ENCODE results near the gene PROZ. TPM values are rescaled to one million over a fixed set of nuclear protein-coding genes. Genes with fewer than 3 reads are reported as not detected.
A peak's percentile ranks its signal among the peaks of the same experiment; 100 is the strongest.

The PROZ gene
- total RNA-seq, 1 donor from 2014 or later = not detected

DNA sequence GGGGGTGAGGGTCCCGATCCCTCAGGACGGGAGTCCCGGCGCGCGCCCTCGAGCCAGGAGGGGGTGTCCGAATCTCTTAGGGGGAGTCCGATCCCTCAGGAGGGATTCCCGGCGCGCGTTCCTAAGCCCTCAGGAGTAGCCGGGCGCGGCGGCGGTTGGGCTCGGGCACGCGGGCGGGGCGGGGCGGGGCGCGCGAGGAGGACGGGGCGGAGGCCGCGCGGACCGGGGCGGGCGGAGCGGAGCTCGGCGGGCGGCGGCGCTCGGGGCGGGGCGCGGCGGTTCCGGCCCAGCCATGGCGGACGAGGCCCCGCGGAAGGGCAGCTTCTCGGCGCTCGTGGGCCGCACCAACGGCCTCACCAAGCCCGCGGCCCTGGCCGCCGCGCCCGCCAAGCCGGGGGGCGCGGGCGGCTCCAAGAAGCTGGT lies 50.9 kb downstream of the PROZ start, which contains the start of gene CUL4A:
TSS of gene CUL4A (plus strand) at position 278 of the 423 bp plus-strand sequence. CDS start at position 293, 15 bp downstream.
- Mint-ChIP-seq H3K27ac (ENCODE audit: unreplicated experiment) (peak within 1 kb of the TSS; percentile 70), H3K4me3 (ENCODE audit: unreplicated experiment) (peak within 1 kb of the TSS; percentile 90), H3K4me1 (ENCODE audit: low read depth, unreplicated experiment) (peaks cover 17% of the 10 kb centered on the region), H3K9me3 (ENCODE audit: unreplicated experiment) (no peaks in the 10 kb centered on the region), H3K36me3 (ENCODE audit: low read depth, unreplicated experiment) (peaks cover 3% of the 10 kb centered on the region), H3K27me3 (ENCODE audit: low read depth, unreplicated experiment) (no peaks in the 10 kb centered on the region)
- H3K9ac ChIP-seq (ENCODE audit: low read length) = peak within 1 kb of the TSS; percentile 97
- H3K79me2 ChIP-seq (ENCODE audit: insufficient read depth, low read length) = peaks cover 89% of the 10 kb centered on the region
- peaks cover 8% of the 10 kb centered on the region for H3K36me3 ChIP-seq (ENCODE audit: insufficient read depth, low read length)
- peaks cover 57% of the 10 kb centered on the region for H4K20me1 ChIP-seq (ENCODE audit: insufficient read depth, low read length)
- no peaks in the 10 kb centered on the region for H3K9me3 ChIP-seq (ENCODE audit: insufficient read depth, low read depth, low read length)
- H3K4me3 ChIP-seq (ENCODE audit: insufficient read depth, low read depth, low read length) = peak within 1 kb of the TSS; percentile 84
- FAIRE-seq (no peak), DNase-seq (ENCODE audit: low read depth) (peak; percentile 49)
- H3K27ac ChIP-seq (ENCODE audit: low read depth, low read length) = peak within 1 kb of the TSS; percentile 95
- H3K27me3 ChIP-seq (ENCODE audit: insufficient read depth, low read length) = no peaks in the 10 kb centered on the region
- H2AFZ ChIP-seq (ENCODE audit: low read depth, low read length) = peak within 1 kb of the TSS; percentile 89
- TF ChIP-seq, protein P1, sequence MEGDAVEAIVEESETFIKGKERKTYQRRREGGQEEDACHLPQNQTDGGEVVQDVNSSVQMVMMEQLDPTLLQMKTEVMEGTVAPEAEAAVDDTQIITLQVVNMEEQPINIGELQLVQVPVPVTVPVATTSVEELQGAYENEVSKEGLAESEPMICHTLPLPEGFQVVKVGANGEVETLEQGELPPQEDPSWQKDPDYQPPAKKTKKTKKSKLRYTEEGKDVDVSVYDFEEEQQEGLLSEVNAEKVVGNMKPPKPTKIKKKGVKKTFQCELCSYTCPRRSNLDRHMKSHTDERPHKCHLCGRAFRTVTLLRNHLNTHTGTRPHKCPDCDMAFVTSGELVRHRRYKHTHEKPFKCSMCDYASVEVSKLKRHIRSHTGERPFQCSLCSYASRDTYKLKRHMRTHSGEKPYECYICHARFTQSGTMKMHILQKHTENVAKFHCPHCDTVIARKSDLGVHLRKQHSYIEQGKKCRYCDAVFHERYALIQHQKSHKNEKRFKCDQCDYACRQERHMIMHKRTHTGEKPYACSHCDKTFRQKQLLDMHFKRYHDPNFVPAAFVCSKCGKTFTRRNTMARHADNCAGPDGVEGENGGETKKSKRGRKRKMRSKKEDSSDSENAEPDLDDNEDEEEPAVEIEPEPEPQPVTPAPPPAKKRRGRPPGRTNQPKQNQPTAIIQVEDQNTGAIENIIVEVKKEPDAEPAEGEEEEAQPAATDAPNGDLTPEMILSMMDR (IDR thresholded peaks at IDR 0.05; ENCODE audit: insufficient read depth, low read depth, low read length) = no peak
- TF ChIP-seq EZH2 (IDR thresholded peaks at IDR 0.05; ENCODE audit: insufficient read depth, low read length) = no peak
- peaks cover 21% of the 10 kb centered on the region for H3K4me1 ChIP-seq (ENCODE audit: insufficient read depth, low read length)
- H3K4me2 ChIP-seq (ENCODE audit: low read length) = peak within 1 kb of the TSS; percentile 98

DNA sequence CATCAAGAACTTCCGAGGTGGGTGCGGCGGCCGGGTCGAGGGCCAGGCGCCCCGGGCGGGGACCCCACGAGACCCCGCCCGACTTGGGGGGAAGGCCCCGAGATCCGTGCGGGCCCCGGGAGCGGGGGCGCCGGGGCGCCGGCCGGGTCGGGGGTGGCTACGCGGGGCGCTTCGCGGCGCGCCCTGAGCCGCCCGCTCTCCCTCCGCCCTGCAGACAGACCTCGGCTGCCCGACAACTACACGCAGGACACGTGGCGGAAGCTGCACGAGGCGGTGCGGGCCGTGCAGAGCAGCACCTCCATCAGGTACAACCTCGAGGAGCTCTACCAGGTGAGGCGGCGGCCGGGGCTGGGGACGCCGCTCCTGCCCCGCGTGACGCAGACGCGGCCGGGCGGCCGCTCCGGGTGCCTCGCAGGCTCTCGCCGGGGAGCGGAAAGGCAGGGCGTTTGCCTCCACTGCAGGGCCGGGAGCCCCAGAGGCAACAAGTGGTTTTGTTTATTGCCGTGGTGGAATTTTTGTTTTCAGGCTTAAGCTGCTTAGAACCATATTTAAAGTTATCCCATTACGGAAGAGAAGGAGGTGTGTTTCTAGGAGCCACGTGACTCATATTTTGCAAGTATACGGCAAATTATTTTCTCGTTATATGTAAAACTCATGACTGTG lies 51.4 kb downstream of the PROZ start:
- Mint-ChIP-seq H3K27me3 (ENCODE audit: low read depth, unreplicated experiment) (no peaks in the 10 kb centered on the region), H3K36me3 (ENCODE audit: low read depth, unreplicated experiment) (peaks cover 3% of the 10 kb centered on the region), H3K4me1 (ENCODE audit: low read depth, unreplicated experiment) (peaks cover 16% of the 10 kb centered on the region), H3K27ac (ENCODE audit: unreplicated experiment) (peak overlapping the region; percentile 64), H3K4me3 (ENCODE audit: unreplicated experiment) (peak overlapping the region; percentile 90), H3K9me3 (ENCODE audit: unreplicated experiment) (no peaks in the 10 kb centered on the region)
- Histone ChIP-seq H3K27ac (ENCODE audit: low read depth, low read length) (peak overlapping the region; percentile 69), H3K27me3 (ENCODE audit: insufficient read depth, low read length) (no peaks in the 10 kb centered on the region), H3K4me1 (ENCODE audit: insufficient read depth, low read length) (peaks cover 21% of the 10 kb centered on the region), H3K4me3 (ENCODE audit: insufficient read depth, low read depth, low read length) (peak overlapping the region; percentile 80), H2AFZ (ENCODE audit: low read depth, low read length) (peak overlapping the region; percentile 72), H3K79me2 (ENCODE audit: insufficient read depth, low read length) (peaks cover 89% of the 10 kb centered on the region), H3K9me3 (ENCODE audit: insufficient read depth, low read depth, low read length) (no peaks in the 10 kb centered on the region), H3K4me2 (ENCODE audit: low read length) (peak overlapping the region; percentile 90), H4K20me1 (ENCODE audit: insufficient read depth, low read length) (peaks cover 57% of the 10 kb centered on the region), H3K9ac (ENCODE audit: low read length) (peak overlapping the region; percentile 97), H3K36me3 (ENCODE audit: insufficient read depth, low read length) (peaks cover 8% of the 10 kb centered on the region)
- DNase-seq (ENCODE audit: low read depth) (peak; percentile 37), FAIRE-seq (no peak)
- TF ChIP-seq EZH2 (IDR thresholded peaks at IDR 0.05; ENCODE audit: insufficient read depth, low read length) = no peak
- TF ChIP-seq, protein P1 (IDR thresholded peaks at IDR 0.05; ENCODE audit: insufficient read depth, low read depth, low read length) = no peak

DNA sequence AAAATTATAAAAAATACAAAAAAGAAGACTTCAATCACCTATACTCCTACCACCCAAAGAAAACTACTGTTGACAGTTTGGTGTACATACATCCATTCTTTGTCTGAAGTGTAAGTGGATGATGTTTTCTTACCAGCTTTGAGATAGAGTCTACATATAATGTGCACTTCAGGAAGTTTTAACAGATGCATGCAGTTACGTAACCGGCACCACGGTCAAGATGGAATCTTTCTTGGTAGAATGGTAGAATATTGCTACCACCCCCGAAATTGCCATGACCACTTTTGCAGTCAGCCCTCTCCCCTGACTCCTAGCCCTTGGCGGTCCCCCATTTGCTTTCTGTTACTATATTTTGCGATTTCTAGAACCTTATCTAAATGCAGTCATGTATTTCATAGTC lies 52.4 kb downstream of the PROZ start:
- Mint-ChIP-seq H3K4me1 (ENCODE audit: low read depth, unreplicated experiment) (peaks cover 13% of the 10 kb centered on the region), H3K4me3 (ENCODE audit: unreplicated experiment) (peak overlapping the region; percentile 90), H3K9me3 (ENCODE audit: unreplicated experiment) (no peaks in the 10 kb centered on the region), H3K27ac (ENCODE audit: unreplicated experiment) (peak overlapping the region; percentile 8), H3K27me3 (ENCODE audit: low read depth, unreplicated experiment) (no peaks in the 10 kb centered on the region), H3K36me3 (ENCODE audit: low read depth, unreplicated experiment) (peaks cover 3% of the 10 kb centered on the region)
- TF ChIP-seq, protein P1 (IDR thresholded peaks at IDR 0.05; ENCODE audit: insufficient read depth, low read depth, low read length) = no peak
- no peak for TF ChIP-seq EZH2 (IDR thresholded peaks at IDR 0.05; ENCODE audit: insufficient read depth, low read length)
- no peak overlapping the region for H3K9ac ChIP-seq (ENCODE audit: low read length)
- no peaks in the 10 kb centered on the region for H3K27me3 ChIP-seq (ENCODE audit: insufficient read depth, low read length)
- H4K20me1 ChIP-seq (ENCODE audit: insufficient read depth, low read length) = peaks cover 59% of the 10 kb centered on the region
- FAIRE-seq = no peak
- no peak overlapping the region for H3K27ac ChIP-seq (ENCODE audit: low read depth, low read length)
- H3K4me1 ChIP-seq (ENCODE audit: insufficient read depth, low read length) = peaks cover 16% of the 10 kb centered on the region
- peak overlapping the region; percentile 80 for H3K4me3 ChIP-seq (ENCODE audit: insufficient read depth, low read depth, low read length)
- DNase-seq (ENCODE audit: low read depth) = no peak
- peaks cover 89% of the 10 kb centered on the region for H3K79me2 ChIP-seq (ENCODE audit: insufficient read depth, low read length)
- no peaks in the 10 kb centered on the region for H3K9me3 ChIP-seq (ENCODE audit: insufficient read depth, low read depth, low read length)
- H3K36me3 ChIP-seq (ENCODE audit: insufficient read depth, low read length) = peaks cover 6% of the 10 kb centered on the region
- H2AFZ ChIP-seq (ENCODE audit: low read depth, low read length) = no peak overlapping the region
- peak overlapping the region; percentile 90 for H3K4me2 ChIP-seq (ENCODE audit: low read length)

Measured in astrocyte (in vitro differentiated cells and primary cell).